Measurements from ENCODE around the gene C1QTNF3.

C1QTNF3 gene

DNA sequence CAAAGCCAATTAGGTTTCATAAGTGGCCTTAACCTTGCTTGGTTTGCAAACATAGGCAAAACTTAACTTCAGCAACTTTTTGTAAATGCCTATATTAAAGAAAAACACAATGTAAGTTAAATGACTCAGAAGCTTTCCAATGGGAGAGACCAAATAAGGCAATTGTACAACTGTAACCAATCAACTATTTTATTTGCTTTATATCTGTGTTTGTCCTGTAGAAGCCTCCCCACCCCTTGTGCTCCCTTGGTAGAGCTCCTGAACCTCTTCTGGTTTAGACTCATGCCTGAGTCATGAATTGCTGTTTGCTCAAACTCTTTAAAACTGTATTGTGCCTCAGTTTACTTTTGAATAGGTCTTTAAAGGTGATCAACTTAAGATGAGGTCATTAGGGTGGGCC lies 3.0 kb upstream of the C1QTNF3 start:
- H3K27ac ChIP-seq, result no peak overlapping the region
- TF ChIP-seq, protein P1, sequence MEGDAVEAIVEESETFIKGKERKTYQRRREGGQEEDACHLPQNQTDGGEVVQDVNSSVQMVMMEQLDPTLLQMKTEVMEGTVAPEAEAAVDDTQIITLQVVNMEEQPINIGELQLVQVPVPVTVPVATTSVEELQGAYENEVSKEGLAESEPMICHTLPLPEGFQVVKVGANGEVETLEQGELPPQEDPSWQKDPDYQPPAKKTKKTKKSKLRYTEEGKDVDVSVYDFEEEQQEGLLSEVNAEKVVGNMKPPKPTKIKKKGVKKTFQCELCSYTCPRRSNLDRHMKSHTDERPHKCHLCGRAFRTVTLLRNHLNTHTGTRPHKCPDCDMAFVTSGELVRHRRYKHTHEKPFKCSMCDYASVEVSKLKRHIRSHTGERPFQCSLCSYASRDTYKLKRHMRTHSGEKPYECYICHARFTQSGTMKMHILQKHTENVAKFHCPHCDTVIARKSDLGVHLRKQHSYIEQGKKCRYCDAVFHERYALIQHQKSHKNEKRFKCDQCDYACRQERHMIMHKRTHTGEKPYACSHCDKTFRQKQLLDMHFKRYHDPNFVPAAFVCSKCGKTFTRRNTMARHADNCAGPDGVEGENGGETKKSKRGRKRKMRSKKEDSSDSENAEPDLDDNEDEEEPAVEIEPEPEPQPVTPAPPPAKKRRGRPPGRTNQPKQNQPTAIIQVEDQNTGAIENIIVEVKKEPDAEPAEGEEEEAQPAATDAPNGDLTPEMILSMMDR (IDR thresholded peaks at IDR 0.05), result no peak
- no peak overlapping the region for H3K4me3 ChIP-seq
- DNase-seq (ENCODE audit: low spot score), result no peak

DNA sequence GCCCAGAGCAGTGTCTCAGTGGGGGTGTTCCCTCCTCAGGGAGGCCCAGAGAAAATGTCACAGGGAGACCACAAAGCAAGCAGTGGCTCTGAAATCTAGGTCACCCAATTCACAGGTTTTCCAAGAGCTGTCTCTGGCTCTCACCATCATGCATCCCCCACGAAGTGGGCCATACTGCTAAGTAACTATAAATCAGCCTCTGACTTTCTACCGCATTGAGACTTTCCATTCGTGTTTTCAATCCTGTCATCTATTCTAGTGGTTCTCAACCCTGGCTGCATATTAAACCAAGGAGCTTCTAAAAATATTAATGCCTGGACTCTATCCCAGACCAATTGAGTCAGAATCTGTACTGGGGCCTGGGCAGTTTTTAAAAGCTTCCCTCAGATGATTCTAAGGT lies 2.0 kb upstream of the C1QTNF3 start:
- H3K4me3 ChIP-seq, result no peak overlapping the region
- DNase-seq (ENCODE audit: low spot score), result no peak
- TF ChIP-seq, protein P1 (IDR thresholded peaks at IDR 0.05), result no peak
- peak overlapping the region; percentile 39 to 54 for H3K27ac ChIP-seq

DNA sequence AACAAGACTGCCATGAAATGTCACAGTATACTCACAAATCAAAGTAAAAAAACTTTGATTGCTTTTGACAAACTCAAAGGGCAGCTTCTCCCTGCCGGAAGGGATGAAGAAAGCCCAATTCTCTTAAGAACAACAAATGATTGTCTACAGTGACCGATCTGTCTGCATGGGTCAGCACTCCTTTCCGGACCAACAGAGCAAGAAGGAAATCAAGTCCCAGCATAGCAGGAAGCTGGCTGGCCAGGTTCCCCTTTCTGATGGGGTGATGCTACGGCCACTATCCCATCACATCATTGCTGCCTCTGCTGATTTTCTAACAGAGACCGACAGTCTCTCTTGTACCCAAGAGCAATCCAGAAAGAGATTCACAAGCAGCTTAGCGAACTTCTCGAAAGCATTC lies 692 bp downstream of the C1QTNF3 start:
- TF ChIP-seq, protein P1 (IDR thresholded peaks at IDR 0.05), result no peak
- no peak for DNase-seq (ENCODE audit: low spot score)
- Histone ChIP-seq H3K27ac (peak overlapping the region in 1 of 2 donors; percentile 44), H3K4me3 (peak overlapping the region; percentile 29)

DNA sequence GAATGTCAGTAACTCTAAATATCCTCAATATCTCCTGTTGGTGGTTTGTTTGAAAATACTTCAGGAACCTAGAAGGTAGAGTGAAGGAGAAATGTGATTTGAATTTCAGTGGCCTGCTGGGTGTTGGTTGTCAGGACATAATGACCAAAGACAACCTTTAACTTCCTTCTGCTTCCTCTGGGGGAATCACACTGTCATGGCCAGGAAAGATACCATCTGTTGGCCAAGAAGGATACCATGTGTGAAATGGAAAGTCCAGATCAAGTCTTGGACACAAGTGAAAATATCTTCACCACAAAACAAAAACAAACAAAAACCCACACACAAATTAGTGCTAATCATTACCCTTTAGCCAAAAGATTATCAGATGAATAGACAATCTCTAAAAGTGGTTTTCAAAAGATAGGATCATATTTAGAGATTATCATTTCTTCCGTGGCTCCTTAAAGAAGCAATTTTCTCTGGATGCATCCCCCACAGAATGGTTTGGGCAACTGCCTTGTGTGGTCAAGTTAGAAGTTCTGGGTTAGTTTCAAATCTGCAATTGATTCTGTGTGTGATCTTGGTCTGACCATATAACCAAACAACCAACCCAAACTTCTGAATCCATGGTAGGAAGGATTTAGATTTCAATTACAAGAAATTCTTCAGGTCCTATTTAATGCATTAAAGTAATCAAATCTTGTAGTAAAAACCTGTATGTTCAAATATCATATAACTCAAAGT lies 1.6 kb downstream of the C1QTNF3 start:
- Histone ChIP-seq H3K27ac (no peak overlapping the region), H3K4me3 (no peak overlapping the region)
- DNase-seq (ENCODE audit: low spot score), result no peak
- TF ChIP-seq, protein P1 (IDR thresholded peaks at IDR 0.05), result no peak

DNA sequence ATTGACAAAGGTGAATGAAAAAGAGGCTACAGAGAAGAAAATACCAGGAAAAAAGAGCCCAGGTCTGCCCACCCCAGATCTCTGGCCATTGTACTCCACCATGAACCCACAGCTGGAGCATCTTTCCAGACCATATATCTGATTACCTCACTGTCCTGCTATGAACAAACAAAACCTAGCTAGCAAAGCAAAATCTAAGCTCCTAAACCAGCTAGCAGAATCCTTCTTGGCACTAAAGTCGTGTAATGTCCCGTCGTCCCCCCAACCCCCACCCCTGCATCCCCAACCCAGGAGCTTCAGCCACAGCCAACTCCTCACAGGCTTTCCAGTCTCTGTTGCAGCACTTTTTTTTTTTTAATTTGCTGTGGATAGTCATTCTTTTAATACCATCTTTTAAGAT lies 2.5 kb downstream of the C1QTNF3 start:
- Histone ChIP-seq H3K27ac (no peak overlapping the region), H3K4me3 (no peak overlapping the region)
- no peak for DNase-seq (ENCODE audit: low spot score)
- TF ChIP-seq, protein P1 (IDR thresholded peaks at IDR 0.05), result no peak

DNA sequence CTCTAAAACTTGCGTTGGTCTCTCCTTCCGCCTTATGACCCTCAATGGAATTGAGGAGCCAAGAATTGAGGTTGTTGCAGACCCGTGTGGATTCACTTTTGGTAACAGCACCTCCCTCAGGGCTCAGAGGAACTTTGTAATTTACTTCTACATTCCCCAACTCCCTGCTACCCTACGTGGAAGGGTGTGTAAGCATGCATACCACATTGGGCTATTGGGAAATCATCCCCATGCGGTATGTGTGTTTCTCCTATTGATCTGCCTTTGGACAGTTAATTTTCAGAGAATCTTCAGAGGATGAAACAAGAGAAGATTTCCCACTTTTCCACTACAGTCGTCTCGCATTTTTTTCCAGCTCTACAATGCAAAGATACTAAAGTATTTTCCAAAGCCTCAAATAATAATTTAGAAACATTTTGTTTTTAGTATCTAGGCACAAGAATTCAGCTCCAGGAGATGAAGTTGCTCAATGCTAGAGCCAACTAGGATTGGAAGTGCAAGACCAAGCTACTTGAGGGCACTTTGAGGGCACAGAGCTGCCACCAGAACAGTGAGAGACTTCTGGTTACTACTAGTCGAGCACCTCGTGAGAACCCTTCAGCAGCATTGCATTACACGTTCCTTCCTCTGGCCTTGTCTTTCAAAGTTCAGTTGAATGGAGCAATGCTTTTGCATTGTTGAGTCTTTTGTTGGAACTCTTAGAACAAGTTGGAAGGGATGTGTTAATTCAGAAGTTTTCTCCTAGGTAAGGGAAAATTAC lies 3.4 kb downstream of the C1QTNF3 start:
- DNase-seq (ENCODE audit: low spot score), result no peak
- no peak overlapping the region for H3K4me3 ChIP-seq
- no peak overlapping the region for H3K27ac ChIP-seq
- TF ChIP-seq, protein P1 (IDR thresholded peaks at IDR 0.05), result no peak

DNA sequence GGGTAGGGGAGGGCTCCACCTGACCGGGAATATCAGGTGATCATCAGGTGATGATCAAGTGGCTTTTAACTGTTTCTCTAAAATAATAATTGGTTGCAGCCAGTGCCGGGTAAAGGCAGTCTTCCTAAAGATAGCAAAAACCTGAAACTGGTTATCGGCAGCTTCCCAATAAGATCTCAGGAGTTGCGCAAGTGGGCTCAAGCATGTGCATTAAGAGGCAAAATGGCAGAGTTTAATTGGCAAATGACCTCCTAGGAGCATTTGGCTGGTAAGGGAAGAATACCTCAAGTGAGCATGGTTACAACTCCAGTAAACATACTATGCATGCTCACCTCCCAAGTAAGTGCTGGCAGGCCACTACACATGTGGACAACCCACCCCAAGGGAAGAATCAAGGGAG lies 4.2 kb downstream of the C1QTNF3 start:
- no peak for DNase-seq (ENCODE audit: low spot score)
- H3K4me3 ChIP-seq, result no peak overlapping the region
- TF ChIP-seq, protein P1 (IDR thresholded peaks at IDR 0.05), result no peak
- no peak overlapping the region for H3K27ac ChIP-seq
